GM10248 (cell line): ENCODE results near the gene SLC25A53.
A peak's percentile ranks its signal among the peaks of the same experiment; 100 is the strongest.

Experiments
- CTCF ChIA-PET: fragments of 300-600 bp; sonication (Branson Sonifier 250); formaldehyde crosslinking; extraction: SDS; loops from one replicate; lab custom pipeline; 2021; ENCODE audit warnings: antibody characterized with exemption; lab: Yijun Ruan, JAX
- POLR2A ChIA-PET: fragments of 350-650 bp; sonication (Branson Sonifier 250); formaldehyde crosslinking; extraction: SDS; loops from one replicate; lab custom pipeline; 2020; ENCODE audit warnings: antibody characterized with exemption; lab: Yijun Ruan, JAX
- DNase-seq: peaks from one replicate; pipeline ENCODE4 v3.0.0; 2012; ENCODE audit errors: extremely low spot score
- TF ChIP-seq, protein P1 (sequence below): IDR thresholded peaks from 2 replicates; pipeline ENCODE4 v1.5.1; 2012; ENCODE audit warnings: mild to moderate bottlenecking, low read depth; ENCODE audit errors: extremely low read depth, missing control alignments, control extremely low read depth

SLC25A53 gene

DNA sequence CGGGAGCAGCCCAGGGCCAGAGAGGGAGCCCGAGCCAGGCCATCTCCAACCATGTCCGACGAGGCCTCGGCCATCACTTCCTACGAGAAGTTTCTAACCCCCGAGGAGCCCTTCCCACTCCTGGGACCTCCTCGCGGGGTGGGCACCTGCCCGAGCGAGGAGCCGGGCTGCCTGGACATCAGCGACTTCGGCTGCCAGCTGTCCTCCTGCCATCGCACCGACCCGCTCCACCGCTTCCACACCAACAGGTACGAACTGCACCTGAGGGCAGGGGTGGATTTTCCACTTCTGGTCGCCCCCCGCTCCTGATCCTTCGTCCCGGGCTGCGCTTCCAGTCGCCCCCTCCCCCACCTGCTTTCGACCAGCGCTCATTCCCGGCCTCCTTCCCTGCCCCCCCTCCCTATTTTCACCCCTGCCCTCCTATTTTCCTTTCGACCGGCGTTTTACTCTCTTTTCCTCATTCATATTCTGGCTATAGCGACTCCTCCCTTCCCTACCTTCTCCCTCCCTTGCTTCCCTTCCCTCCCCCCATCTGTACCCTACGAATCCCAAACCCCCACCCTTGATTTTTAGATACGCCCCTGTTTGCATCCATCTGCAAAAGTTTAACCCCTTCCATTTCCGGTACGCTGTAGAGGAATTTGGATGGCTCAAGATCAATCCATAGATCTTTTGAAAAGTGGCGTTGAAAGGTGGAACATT, 10.1 kb upstream of the SLC25A53 start:
- POLR2A ChIA-PET, result interaction anchor here (2.7 kb wide), 1 partner anchor 10 kb away, joined by 13 read pairs; the partner anchor contains the start of gene SLC25A53
- CTCF ChIA-PET, result interaction anchor here (0.8 to 2.6 kb wide), 7 partner anchors 10 to 47 kb away, joined by 3 to 23 read pairs (median 3); partner anchors contain the start of gene SLC25A53
- TF ChIP-seq, protein P1, sequence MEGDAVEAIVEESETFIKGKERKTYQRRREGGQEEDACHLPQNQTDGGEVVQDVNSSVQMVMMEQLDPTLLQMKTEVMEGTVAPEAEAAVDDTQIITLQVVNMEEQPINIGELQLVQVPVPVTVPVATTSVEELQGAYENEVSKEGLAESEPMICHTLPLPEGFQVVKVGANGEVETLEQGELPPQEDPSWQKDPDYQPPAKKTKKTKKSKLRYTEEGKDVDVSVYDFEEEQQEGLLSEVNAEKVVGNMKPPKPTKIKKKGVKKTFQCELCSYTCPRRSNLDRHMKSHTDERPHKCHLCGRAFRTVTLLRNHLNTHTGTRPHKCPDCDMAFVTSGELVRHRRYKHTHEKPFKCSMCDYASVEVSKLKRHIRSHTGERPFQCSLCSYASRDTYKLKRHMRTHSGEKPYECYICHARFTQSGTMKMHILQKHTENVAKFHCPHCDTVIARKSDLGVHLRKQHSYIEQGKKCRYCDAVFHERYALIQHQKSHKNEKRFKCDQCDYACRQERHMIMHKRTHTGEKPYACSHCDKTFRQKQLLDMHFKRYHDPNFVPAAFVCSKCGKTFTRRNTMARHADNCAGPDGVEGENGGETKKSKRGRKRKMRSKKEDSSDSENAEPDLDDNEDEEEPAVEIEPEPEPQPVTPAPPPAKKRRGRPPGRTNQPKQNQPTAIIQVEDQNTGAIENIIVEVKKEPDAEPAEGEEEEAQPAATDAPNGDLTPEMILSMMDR, result no peak
- no peak for DNase-seq

DNA sequence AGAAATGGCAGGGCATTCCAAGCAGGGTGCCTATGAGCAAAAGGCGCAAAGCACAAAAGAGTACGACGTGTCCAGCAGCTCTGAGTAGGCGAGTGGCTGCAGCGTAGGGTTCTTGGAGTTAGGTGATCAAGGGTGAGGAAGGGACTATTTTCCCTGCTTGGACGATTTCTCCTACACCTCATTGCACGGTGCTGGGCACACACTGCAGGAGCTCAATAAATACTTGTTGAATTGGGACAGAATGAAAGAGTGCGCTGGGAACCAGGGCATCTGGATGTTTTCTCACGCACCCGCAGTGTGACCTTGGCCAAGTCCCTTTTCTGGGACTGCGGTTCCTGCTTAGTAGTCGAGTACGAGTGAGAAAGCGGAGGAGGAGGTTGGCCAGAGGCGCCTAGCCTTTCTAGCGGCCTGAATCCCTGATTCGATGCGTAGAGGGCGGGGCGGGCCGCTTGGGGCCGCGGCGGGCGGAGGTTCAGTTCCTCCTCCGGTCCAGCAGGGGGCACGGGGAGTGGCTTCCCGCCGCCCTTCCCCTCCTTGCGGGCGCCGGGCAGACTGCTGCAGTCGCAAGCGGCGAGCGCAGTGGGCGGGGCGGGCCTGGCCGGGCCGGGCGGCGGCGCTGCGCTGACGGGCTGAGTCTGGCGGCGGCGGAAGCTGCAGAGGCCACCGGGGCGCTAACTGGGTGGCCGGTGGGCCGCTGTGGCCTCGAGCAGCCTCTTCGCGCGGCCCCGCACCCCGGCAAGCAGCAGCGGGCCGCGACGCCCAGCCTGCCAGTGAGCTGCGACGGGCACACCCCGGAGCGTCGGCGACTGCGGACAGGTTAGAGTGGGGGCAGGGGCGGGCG, 9.3 kb upstream of the SLC25A53 start, which contains the start of gene FAM199X:
FAM199X (plus strand) TSS at position 560 of the 841 bp plus-strand sequence. CDS start 333 bp downstream, outside the sequence.
- ChIA-PET POLR2A (interaction anchor here (2.7 kb wide), 1 partner anchor 9 kb away, joined by 13 read pairs; the partner anchor contains the start of gene SLC25A53), CTCF (interaction anchor here (0.8 to 2.6 kb wide), 8 partner anchors 8 to 47 kb away, joined by 3 to 23 read pairs (median 3); partner anchors contain the start of gene SLC25A53)
- TF ChIP-seq, protein P1, result peak; percentile 45
- peak; percentile 90 for DNase-seq

GRCh38 chrX:104151037-104151436, 5.8 kb downstream of the SLC25A53 start:
- no peak for DNase-seq
- ChIA-PET CTCF (interaction anchor here (1.5 to 1.7 kb wide), 2 partner anchors 8 to 16 kb away, joined by 3 read pairs; partner anchors contain the start of gene FAM199X), POLR2A (no interaction called here)
- TF ChIP-seq, protein P1, result no peak

- ChIA-PET POLR2A (no interaction called here), CTCF (interaction anchor here (1.5 kb wide), 1 partner anchor 28 kb away, joined by 5 read pairs; the partner anchor contains the start of gene ZCCHC18)
- TF ChIP-seq, protein P1, result no peak
- DNase-seq, result no peak
These were observed 15.6 kb downstream of the SLC25A53 start for GRCh38 chrX:104141087-104141760.

DNA sequence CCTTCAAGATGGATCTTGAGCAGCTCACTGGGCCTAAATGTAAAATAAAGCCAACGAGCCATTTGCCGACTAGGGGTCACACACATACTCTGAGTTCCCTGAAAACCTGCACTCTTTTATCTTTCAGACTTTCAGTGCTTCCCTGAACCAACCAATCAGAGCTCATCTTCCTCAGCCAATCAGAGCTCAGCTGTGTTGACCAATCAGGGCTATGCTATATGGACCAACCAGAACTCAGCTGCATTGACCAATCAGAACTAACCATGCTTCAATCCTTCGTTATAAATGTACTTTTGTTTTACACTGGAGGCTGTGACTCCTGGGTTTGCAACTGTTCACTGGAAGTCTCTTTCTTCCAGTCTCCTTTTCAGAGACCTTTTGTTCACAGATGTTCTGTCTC, 19.3 kb downstream of the SLC25A53 start:
- DNase-seq, result no peak
- POLR2A ChIA-PET, result no interaction called here
- CTCF ChIA-PET, result interaction anchor here (0.9 to 3.5 kb wide), 13 partner anchors 12 to 292 kb away, joined by 3 to 28 read pairs (median 5); partner anchors contain the start of gene SLC25A53
- TF ChIP-seq, protein P1, result no peak
